ENCODE data around the gene CENPC. TPM values are rescaled to one million over a fixed set of nuclear protein-coding genes. Genes with fewer than 3 reads are reported as not detected.
"Not testable (repeated sequence)": the region's sequence is repeated elsewhere in the genome, so short reads cannot be mapped to it uniquely, and the experiment has no call there.

Gene CENPC
- total RNA-seq, 2 experiments from 2014 or later: 115 to 116 TPM

GRCh38 chr4:67531379-67531962, 13.8 kb downstream of the CENPC start:
- peaks cover 62% of the 10 kb centered on the region for H3K36me3 ChIP-seq (ENCODE audit: insufficient read depth, low read length)
- ATAC-seq (ENCODE audit: poor library complexity) (no peak), DNase-seq (no peak)
- H3K9me3 Mint-ChIP-seq: peaks cover 2% of the 10 kb centered on the region
- TF ChIP-seq CTCF (IDR thresholded peaks at IDR 0.05): no peak
- peaks cover 66% of the 10 kb centered on the region for H3K4me1 Mint-ChIP-seq (ENCODE audit: low read depth)
- no peak overlapping the region for H3K27ac ChIP-seq (ENCODE audit: low read depth in 1 of 2, low read length in 2 of 2)
- intact Hi-C loops (cut with DNase I, micrococcal nuclease): no loop called here
- peaks cover 99% of the 10 kb centered on the region for H3K36me3 Mint-ChIP-seq (ENCODE audit: low read depth)
- peak overlapping the region; percentile 15 for H3K27ac Mint-ChIP-seq
- H3K27me3 Mint-ChIP-seq: no peaks in the 10 kb centered on the region
- ChIA-PET CTCF (no interaction called here), POLR2A (no interaction called here)
- H3K27me3 ChIP-seq (ENCODE audit: control insufficient read depth in 1 of 2, insufficient read depth in 2 of 2, low read length in 2 of 2): no peaks in the 10 kb centered on the region
- no peak overlapping the region for H3K4me3 ChIP-seq (ENCODE audit: low read length)
- no peak overlapping the region for H3K4me3 Mint-ChIP-seq
- H3K9me3 ChIP-seq (ENCODE audit: control insufficient read depth in 1 of 2, insufficient read depth in 1 of 2, low read length in 2 of 2): no peaks in the 10 kb centered on the region
- peaks cover 3% of the 10 kb centered on the region for H3K4me1 ChIP-seq (ENCODE audit: insufficient read depth, low read length)

- H3K9me3 Mint-ChIP-seq; ATAC-seq (ENCODE audit: poor library complexity); H3K27me3 Mint-ChIP-seq; CTCF ChIA-PET; POLR2A ChIA-PET; H3K4me3 ChIP-seq (ENCODE audit: low read length); H3K9me3 ChIP-seq (ENCODE audit: control insufficient read depth in 1 of 2, insufficient read depth in 1 of 2, low read length in 2 of 2); H3K27me3 ChIP-seq (ENCODE audit: control insufficient read depth in 1 of 2, insufficient read depth in 2 of 2, low read length in 2 of 2); intact Hi-C loops (cut with DNase I, micrococcal nuclease); H3K27ac ChIP-seq (ENCODE audit: low read depth in 1 of 2, low read length in 2 of 2); DNase-seq: not testable (repeated sequence)
- H3K36me3 Mint-ChIP-seq (ENCODE audit: low read depth): peaks cover 91% of the 10 kb centered on the region
- Histone ChIP-seq H3K36me3 (ENCODE audit: insufficient read depth, low read length) (peaks cover 37% of the 10 kb centered on the region), H3K4me1 (ENCODE audit: insufficient read depth, low read length) (peaks cover 11% of the 10 kb centered on the region)
- peaks cover 85% of the 10 kb centered on the region for H3K4me1 Mint-ChIP-seq (ENCODE audit: low read depth)
- peak overlapping the region; percentile 75 for H3K27ac Mint-ChIP-seq
- peak overlapping the region; percentile 35 for H3K4me3 Mint-ChIP-seq
Measured at GRCh38 chr4:67524140-67524539, 21.2 kb downstream of the CENPC start.

GRCh38 chr4:67522851-67523671, 22.2 kb downstream of the CENPC start:
- ChIA-PET CTCF (interaction anchor here (0.8 kb wide), 1 partner anchor 21 kb away, joined by 3 read pairs; no protein-coding TSS in a partner anchor), POLR2A (no interaction called here)
- peaks cover 37% of the 10 kb centered on the region for H3K36me3 ChIP-seq (ENCODE audit: insufficient read depth, low read length)
- intact Hi-C loops (cut with DNase I, micrococcal nuclease): no loop called here
- H3K9me3 Mint-ChIP-seq: peaks cover 2% of the 10 kb centered on the region
- H3K4me3 ChIP-seq (ENCODE audit: low read length): no peak overlapping the region
- peaks cover 80% of the 10 kb centered on the region for H3K4me1 Mint-ChIP-seq (ENCODE audit: low read depth)
- H3K27me3 ChIP-seq (ENCODE audit: control insufficient read depth in 1 of 2, insufficient read depth in 2 of 2, low read length in 2 of 2): no peaks in the 10 kb centered on the region
- H3K27ac ChIP-seq (ENCODE audit: low read depth in 1 of 2, low read length in 2 of 2): no peak overlapping the region
- TF ChIP-seq CTCF (IDR thresholded peaks at IDR 0.05): no peak
- DNase-seq: peak in 3 of 14 experiments; percentile 18 to 51 (median 30)
- no peaks in the 10 kb centered on the region for H3K9me3 ChIP-seq (ENCODE audit: control insufficient read depth in 1 of 2, insufficient read depth in 1 of 2, low read length in 2 of 2)
- no peaks in the 10 kb centered on the region for H3K27me3 Mint-ChIP-seq
- H3K36me3 Mint-ChIP-seq (ENCODE audit: low read depth): peaks cover 90% of the 10 kb centered on the region
- peaks cover 11% of the 10 kb centered on the region for H3K4me1 ChIP-seq (ENCODE audit: insufficient read depth, low read length)
- ATAC-seq (ENCODE audit: poor library complexity): peak; percentile 69
- H3K4me3 Mint-ChIP-seq: peak overlapping the region; percentile 22
- H3K27ac Mint-ChIP-seq: peak overlapping the region; percentile 75

All from CD4-positive, alpha-beta T cell (primary cell).